Stimulated activated naive CD4-positive, alpha-beta T cell (primary cell): ENCODE data around the gene GABRB3.

Experiments
- DNase-seq, 6 experiments: peaks; one replicate each; lab custom pipeline; 2025; lab: John Stamatoyannopoulos, UW

Gene GABRB3

GRCh38 chr15:26772154-26773066 lies at the start of gene GABRB3:
Gene GABRB3 (minus strand): TSS chr15:26773066.
- no peak for DNase-seq

DNA sequence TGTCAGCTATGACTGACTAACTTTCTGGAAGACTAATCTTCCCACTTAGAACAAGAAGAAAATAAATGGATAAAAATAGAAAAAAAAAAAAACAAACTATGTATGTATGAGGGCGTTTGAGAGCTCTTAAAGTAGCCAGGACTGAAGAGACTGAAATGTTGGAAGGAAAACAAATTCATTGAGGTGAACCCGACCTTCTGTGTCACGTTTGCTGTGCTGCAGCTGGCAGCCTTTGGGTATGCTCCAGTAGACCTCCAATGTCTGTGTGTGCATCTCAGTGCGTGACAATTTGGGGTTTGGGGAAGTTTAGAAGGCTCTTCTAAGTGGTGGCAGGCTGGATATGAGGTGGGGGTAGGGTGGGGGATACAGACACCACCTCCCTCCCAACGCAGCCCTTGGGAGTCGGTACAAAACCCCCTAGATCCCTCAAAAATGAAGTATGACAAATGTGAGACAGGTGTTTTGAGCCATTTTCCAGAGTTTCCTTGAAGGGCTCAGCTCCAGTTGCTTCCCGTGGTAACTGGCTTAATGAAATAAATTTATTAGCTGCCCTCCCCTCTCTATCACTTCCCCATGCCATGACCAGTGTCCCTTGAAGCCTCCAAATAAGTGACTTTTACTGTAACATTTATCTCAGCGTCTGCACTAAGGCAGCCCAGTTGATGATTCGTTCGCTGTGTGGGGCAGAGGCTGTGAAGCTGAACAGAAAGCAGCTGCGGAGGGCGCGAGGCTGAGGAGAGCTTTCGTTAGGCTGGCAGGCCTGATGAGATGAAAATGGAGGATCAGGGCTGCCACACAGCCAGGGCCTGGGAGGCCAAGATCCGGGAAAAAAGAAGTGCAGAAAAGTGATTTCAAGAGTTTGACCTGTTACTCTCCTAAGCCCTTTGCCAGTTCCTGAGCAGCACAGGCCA lies 34.9 kb upstream of the GABRB3 start:
- no peak for DNase-seq

DNA sequence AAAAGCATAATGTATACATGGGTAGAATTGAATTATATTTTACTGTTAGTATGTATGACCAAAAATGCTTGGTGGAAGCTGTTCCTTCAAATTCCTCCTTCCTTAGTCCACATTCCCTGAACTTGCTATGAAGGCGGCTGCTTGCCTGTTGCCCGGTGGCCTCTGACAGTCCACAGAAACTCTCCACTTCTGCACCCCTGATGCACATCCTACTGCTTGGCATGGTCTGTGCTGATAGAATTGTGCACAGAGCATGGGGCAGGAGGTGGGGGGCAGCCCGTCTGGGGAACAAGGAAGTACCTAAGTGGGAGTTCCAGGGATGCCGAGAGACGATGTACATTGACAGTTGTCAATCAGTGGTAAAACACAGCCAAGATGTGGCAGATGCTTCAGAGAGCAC lies 33.7 kb upstream of the GABRB3 start:
- no peak for DNase-seq

DNA sequence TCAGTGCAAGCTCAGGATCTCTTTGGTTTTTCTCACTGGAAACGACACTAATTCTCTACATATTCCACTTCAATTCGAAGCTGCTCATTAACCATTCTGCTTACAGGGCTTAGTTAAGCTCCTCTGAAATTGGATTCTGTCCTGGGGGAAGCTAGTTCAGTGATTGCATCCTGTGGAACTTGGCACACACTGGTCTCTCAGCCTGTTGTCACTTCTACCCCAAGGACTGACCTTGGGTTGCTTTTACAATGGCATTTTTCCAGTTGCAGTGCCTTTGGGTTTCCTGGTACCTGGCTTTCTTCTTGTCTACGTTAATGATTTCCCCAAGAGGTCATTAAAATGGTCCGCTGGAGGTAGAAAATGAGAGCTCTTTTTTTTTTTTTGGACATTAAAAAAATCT lies 33.3 kb upstream of the GABRB3 start:
- no peak for DNase-seq

DNA sequence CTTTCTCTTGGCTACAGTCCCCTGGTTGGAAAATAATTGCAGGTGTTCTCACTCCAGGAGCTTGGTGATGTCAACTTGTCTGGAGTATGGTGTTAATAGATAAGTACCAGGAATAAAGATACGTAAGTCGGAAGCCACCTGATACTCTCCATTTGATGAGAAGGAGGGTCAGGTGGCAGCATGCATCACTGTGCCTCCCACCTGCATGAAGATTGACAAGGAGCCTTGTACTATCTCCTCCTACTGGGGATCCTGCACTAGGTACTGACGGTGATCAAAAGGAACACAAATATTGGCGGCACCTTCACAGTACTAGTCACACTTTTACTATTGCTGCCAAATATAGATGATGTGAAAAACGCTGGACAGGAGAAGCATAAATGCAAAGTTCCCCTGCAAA lies 32.6 kb upstream of the GABRB3 start:
- DNase-seq: no peak

DNA sequence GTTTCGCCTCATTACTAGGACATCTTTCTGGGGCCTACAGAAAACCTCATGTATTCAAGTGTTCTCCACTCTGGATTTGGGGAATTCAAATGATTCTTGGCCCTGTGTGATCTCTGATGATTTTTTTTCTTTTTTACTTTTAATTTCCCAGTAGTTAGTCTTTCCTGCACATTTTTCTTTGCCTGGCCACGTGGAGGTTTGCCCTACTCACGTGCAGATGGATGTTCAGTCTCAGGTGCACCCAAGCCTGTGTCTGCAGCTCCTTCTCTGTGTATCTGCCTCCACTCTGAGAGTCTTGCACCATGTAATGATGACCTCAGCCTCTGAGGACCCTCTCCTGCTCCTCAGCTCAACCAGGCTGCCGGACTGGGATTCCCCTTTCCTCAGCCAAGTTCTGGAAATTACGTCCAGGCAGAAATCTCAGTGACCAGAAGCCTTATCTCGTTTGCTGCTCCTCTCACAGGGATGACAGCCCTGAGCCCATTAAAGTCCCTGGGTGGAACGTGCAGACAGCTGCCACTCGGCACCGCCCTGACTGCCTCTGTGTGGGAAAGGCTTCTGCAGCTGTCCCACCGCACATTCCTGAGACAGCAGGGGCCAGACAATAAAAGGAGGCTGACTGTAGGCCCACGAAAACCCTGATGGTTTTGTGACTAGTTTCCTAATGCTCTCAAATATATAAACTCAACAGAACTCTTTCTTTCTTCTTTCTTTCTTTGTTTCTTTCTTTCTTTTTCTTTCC lies 31.4 kb upstream of the GABRB3 start:
- no peak for DNase-seq

GRCh38 chr15:26790118-26790517 lies 17.3 kb upstream of the GABRB3 start:
- DNase-seq: no peak

GRCh38 chr15:26781816-26782215 lies 8.9 kb upstream of the GABRB3 start:
- DNase-seq: no peak

DNA sequence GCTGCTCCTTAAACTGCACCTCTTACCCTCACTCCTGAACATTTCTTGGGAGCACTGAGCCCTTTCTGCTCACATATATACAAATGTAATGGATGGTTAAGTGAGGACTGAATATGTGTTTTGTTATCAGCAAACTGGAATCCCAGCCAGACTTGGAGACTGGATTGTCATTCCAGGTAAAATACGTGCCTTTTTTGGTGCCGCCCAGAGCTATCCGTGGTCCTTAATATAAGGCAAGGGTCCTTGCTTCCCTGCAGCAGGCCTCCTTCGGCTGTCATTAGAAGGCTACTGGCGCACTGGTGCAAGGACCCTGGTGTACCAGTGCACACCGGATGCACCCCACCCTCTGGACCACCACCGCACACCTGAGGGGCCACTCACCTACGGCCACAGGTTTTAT lies 1.1 kb upstream of the GABRB3 start:
- DNase-seq: no peak

GRCh38 chr15:26773067-26773877 lies 406 bp upstream of the GABRB3 start:
- DNase-seq: no peak

DNA sequence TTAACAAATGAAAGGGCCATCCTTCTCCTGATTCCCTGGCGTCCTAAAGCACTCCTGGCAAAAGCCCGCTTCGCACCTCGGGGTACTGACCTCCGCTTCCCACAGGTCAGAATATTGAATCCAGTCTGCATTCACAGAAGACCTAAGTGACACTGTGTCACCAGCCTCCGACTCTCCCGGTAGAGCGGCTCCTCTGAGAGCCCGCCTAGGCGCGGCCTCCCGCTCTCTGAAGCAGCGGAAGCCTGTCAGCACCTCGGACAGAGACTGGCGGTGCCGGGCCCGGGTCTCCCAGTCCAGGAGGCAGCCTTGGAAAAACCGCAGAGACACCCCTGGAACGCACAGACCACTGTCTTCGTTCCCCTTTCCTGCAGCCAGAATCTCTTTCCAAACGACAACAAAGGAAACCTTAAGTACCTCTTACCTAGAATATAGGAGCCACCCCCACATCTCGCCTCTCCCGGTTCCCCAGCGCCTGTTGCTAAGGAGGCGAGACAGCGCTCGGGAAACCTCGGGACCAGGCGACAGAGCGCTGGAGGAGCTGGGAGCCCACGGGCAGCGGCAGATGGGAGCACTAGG lies 1.2 kb downstream of the GABRB3 start:
- no peak for DNase-seq

DNA sequence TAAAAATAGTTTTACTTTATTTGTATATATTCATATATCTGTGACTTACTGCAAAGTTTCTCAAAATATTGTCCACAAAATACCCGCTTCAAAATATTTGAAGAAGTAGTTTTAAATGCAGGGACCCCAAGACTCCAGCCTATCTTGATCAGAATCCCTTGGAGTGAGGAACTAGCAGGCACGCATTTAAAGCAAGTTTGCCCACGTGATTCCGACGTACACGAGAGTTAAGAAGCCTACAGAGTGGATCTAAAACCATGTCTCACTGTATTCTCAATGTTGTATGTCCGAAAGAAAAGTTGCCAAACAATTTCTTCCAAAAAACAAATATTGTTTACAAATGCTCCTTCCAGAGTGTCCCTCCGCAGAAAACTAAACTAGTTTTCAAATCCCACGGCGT lies 1.7 kb downstream of the GABRB3 start:
- DNase-seq: no peak

DNA sequence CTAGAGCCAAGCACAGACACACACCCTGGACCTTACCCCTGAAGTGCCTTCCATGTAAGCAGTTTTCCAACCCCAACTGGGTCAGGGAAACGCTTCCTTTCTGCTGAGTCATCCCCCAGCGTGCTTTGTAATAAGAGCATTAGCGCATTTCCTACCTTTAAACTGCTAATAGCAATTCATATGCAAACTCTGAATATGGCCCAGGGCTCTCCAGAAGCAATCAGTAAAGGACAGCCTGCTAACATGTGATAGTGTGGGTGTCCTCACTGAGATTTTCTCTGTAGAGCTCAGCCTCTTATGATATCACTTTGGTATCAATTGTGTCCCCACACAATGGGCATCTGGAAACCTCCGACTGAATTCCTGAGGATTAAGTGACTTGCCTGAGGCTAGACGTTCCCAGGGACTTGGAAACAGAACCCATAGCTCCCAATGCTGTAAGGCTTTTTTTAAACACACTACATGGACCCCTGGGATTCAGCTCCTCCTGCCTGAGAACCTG lies 5.6 kb downstream of the GABRB3 start:
- no peak for DNase-seq

GRCh38 chr15:26766262-26766661 lies 6.6 kb downstream of the GABRB3 start:
- no peak for DNase-seq

GRCh38 chr15:26759986-26760385 lies 12.9 kb downstream of the GABRB3 start:
- DNase-seq: no peak

DNA sequence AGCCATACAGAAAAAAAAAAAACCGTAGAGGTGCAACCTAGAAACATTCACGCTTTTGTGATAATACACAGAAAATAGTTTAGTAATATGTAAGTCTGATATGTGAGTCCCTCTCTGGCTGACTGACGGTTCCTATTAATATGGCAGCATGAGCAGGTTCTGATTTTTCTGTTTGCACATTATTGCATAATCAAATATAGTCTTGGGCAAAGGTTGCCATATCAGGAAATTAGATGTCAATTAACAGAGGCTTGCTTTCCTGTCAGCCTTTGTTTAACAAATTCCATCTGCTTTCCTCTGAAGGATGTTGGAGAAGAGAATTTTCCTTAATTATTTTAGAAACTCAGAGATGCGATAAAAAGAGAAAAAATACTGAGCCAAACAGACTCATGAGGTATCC lies 14.8 kb downstream of the GABRB3 start:
- DNase-seq: no peak

DNA sequence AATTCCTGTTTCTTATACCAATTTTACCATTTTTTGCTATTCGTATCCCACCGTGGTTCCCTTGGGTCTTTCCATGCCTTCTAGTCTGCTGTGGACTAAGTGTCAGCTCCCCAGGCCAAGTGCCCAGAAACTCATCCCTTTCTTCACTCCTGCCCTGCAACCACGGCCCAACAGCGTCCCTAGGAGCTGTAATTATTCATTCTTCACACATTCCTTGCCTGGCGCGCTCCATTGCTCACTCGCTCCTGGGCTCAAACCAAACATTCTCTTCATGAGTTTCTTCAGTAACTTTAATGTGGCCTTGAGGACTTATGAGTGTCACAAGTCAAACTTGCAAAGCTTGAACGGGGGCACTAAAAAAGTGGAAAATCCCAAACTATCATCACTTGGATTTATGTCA lies 15.7 kb downstream of the GABRB3 start:
- DNase-seq: no peak

GRCh38 chr15:26744894-26745293 lies 28.0 kb downstream of the GABRB3 start:
- DNase-seq: no peak

- no peak for DNase-seq
Measured at GRCh38 chr15:26739791-26740190, 33.1 kb downstream of the GABRB3 start.

DNA sequence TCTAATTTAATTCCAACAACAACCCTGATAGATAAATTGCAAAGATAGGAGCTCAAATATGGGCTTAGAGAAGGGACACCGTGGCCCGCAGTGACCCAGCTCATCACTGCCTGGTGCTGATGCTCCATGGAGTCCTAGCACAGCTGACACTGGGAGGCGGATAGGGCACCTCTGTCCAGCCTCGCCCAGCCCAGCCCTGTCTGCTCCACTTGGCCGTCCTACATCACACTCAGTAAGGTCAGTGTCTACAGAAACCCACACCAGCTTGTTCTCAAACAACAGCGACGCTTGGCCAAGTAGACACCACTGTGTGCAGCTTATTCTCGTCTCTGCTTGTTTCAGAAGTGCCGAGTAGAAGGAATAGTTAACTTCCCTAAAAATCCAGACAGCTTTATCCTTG lies 33.9 kb downstream of the GABRB3 start:
- no peak for DNase-seq
